Astrocyte of the hippocampus (primary cell): ENCODE measurements around the gene ELSPBP1.
"Not testable (repeated sequence)": the region's sequence is repeated elsewhere in the genome, so short reads cannot be mapped to it uniquely, and the experiment has no call there.

Experiments
- DNase-seq: peaks from one replicate; pipeline ENCODE4 v3.0.0; 2011; ENCODE audit warnings: low read depth, low spot score

The ELSPBP1 gene

GRCh38 chr19:48041877-48042580 lies 47.6 kb downstream of the ELSPBP1 start:
- DNase-seq: no peak

- DNase-seq: no peak
Measured at GRCh38 chr19:48043675-48044258, 49.3 kb downstream of the ELSPBP1 start, which contains the start of gene CABP5. Gene CABP5, minus strand, starts transcription at chr19:48044079. Its CDS starts 157 bp downstream, at chr19:48043922.

- DNase-seq: no peak
Measured at GRCh38 chr19:48044561-48044960, 50.1 kb downstream of the ELSPBP1 start.

- DNase-seq: no peak
Measured at GRCh38 chr19:48051335-48052033, 57.1 kb downstream of the ELSPBP1 start.

- DNase-seq: no peak
Measured at GRCh38 chr19:48053076-48053475, 58.6 kb downstream of the ELSPBP1 start.

- DNase-seq: no peak
Measured at GRCh38 chr19:48053856-48054255, 59.4 kb downstream of the ELSPBP1 start.

- DNase-seq: no peak
Measured at GRCh38 chr19:48059331-48059730, 64.9 kb downstream of the ELSPBP1 start.

GRCh38 chr19:48060381-48060780 lies 65.9 kb downstream of the ELSPBP1 start:
- no peak for DNase-seq

- DNase-seq: no peak
Measured at GRCh38 chr19:48061401-48062344, 67.2 kb downstream of the ELSPBP1 start.

GRCh38 chr19:48064509-48064908 lies 70.1 kb downstream of the ELSPBP1 start:
- DNase-seq: no peak

- DNase-seq: no peak
Measured at GRCh38 chr19:48069435-48069834, 75.0 kb downstream of the ELSPBP1 start.

- not testable (repeated sequence) for DNase-seq
Measured at GRCh38 chr19:48070177-48070769, 75.8 kb downstream of the ELSPBP1 start.
